Spleen (tissue), 11 donors: ENCODE results near the gene TSPAN9. TPM values are rescaled to one million over a fixed set of nuclear protein-coding genes. Genes with fewer than 3 reads are reported as not detected.
A peak's percentile ranks its signal among the peaks of the same experiment; 100 is the strongest.

Source experiments
- DNase-seq: peaks from one replicate; pipeline ENCODE4 v3.0.0-alpha.2; 2020
- H3K27ac ChIP-seq, 8 donors: fragments of 200-600 bp; sonication (generic) in 7 of 8; 1 replicate in 4 of 8; 2 replicates in 4 of 8; pipeline versions ENCODE4 v1.5.0 to v1.8.0; 2016 to 2021; ENCODE audit warnings: inconsistent platforms in 4 of 8, mild to moderate bottlenecking in 4 of 8, moderate library complexity in 1 of 8
- H3K27me3 ChIP-seq, 7 donors: fragments of 200-600 bp; sonication (generic) in 6 of 7; replicated peaks in 1 of 7; 1 replicate in 4 of 7; 2 replicates in 3 of 7; pipeline versions ENCODE4 v1.5.0 to v1.8.0; 2016 to 2021; ENCODE audit warnings: inconsistent platforms in 3 of 7, mild to moderate bottlenecking in 1 of 7
- H3K36me3 ChIP-seq, 6 donors: fragments of 200-600 bp; sonication (generic) in 5 of 6; 1 replicate in 4 of 6; 2 replicates in 2 of 6; pipeline versions ENCODE4 v1.5.0 to v1.8.0; 2016 to 2021; ENCODE audit warnings: inconsistent platforms in 2 of 6
- H3K4me1 ChIP-seq, 6 donors: fragments of 200-600 bp; sonication (generic) in 5 of 6; 1 replicate in 3 of 6; 2 replicates in 3 of 6; pipeline versions ENCODE4 v1.5.0 to v1.8.0; 2016 to 2021; ENCODE audit warnings: inconsistent platforms in 3 of 6
- H3K4me3 ChIP-seq, 8 donors: fragments of 200-600 bp; sonication (generic) in 7 of 8; 1 replicate in 4 of 8; 2 replicates in 4 of 8; pipeline versions ENCODE4 v1.5.0 to v1.8.0; 2016 to 2021; ENCODE audit warnings: inconsistent platforms in 4 of 8, mild to moderate bottlenecking in 4 of 8, moderate library complexity in 2 of 8
- H3K9me3 ChIP-seq, 8 donors: fragments of 200-600 bp; sonication (generic) in 7 of 8; 1 replicate in 4 of 8; 2 replicates in 4 of 8; pipeline versions ENCODE4 v1.5.0 to v1.8.0; 2016 to 2021; ENCODE audit warnings: inconsistent platforms in 4 of 8
- POLR2A ChIP-seq, 3 donors: fragments of 450-650 bp; IDR thresholded peaks; one replicate each; pipeline ENCODE4 v1.5.1; 2017; ENCODE audit warnings: antibody characterized with exemption in 3 of 3, mild to moderate bottlenecking in 1 of 3
- POLR2AphosphoS5 ChIP-seq, 3 donors: sonication (generic); formaldehyde crosslinking; IDR thresholded peaks; one replicate each; pipeline ENCODE4 v1.5.1; 2017; ENCODE audit warnings: antibody characterized with exemption in 3 of 3
- WGBS, 5 donors: extraction: QIAGEN DNeasy Blood & Tissue Kit in 3 of 5; methylation state at CpG; one replicate each; pipeline versions ENCODE4 v1.1.5 to v1.1.7; 2013 to 2018; 5-methylcytosine and 5-hydroxymethylcytosine counted together
- intact Hi-C: fragments of 100-400 bp; cut with DNase I; formaldehyde crosslinking; loops from one replicate; pipeline ENCODE4 v1.15.0; 2023; ENCODE audit warnings: low total_unique reads
- polyA plus RNA-seq, 3 donors: library from polyadenylated mRNA; stranded (reverse); fragments of 200-250 nt; gene quantifications; one replicate each; pipeline ENCODE4 v1.2.1, GENCODE V29; 2013
- total RNA-seq, 7 donors: library from RNA; depleted of rRNA in 3 of 7; stranded (reverse); fragments of >200 nt in 3 of 7; fragmentation: NEBNext Ultra II Directional in 4 of 7; extraction: Animal tissue kit (Norgen Biotek cat#: 25700) in 4 of 7; gene quantifications; one replicate each; pipeline versions ENCODE4 v1.1.0 to v1.2.1, GENCODE V29; 2016 to 2021
- TF ChIP-seq, protein P1 (sequence below), 11 experiments: fragments of 200-600 bp in 7 of 11; fragments of 450-650 bp in 4 of 11; sonication (generic) in 4 of 11; IDR thresholded peaks in 8 of 11; conservative IDR thresholded peaks in 3 of 11; 1 replicate in 7 of 11; 2 replicates in 4 of 11; pipeline versions ENCODE4 v1.4.0 to v1.8.0; 2016 to 2021; ENCODE audit warnings: antibody characterized with exemption in 11 of 11, inconsistent platforms in 4 of 11, mild to moderate bottlenecking in 1 of 11
- donor health status: healthy with polysubstance abuse.
- donor health status: DM: no; HTN: no; CAD: no; lungs with moderate emphysema.
- donor health status: DM: no; HTN: no; CAD: no.
- donor health status: Bipolar disorder and iron deficiency.
- donor health status: healthy.
- donor health status: DM: no; HTN: no; CAD: no.
- donor health status: DM: yes; HTN: yes; CAD: no.

Gene TSPAN9
- total and polyA plus RNA-seq, 10 donors: 3.6 to 51.1 (median 32.4) TPM

DNA sequence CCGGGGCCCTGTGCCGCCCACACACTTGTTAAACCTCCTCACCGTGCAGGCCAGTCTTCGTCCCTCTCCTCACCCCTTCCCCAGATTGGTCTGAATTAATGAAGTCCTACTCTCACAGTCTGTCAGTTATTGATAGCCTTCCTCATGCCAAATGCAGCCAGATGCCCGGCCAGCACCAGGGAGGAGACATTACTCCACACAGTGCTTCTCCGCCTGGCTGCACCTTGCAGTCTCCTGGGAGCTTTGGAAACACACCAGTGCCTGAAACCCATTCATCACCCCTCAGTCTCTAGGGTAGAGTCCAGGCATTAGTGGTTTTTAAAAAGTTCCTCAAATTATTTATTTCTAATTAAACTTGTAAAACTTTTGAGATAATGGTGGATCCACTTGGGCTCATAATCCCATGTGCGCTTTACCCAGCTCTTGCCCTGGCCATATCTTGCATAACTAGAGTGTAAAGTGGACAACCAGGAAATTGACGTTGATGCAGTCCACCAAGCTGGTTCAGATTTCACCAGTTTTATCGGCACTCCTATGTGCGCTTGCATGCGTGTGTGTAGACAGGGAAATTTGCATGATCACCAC lies 38.2 kb upstream of the TSPAN9 start:
- Histone ChIP-seq H3K4me1 (peaks cover 12 to 24% (median 17%) of the 10 kb centered on the region in 6 donors), H3K27ac (no peak overlapping the region), H3K9me3 (no peaks in the 10 kb centered on the region), H3K4me3 (no peak overlapping the region), H3K36me3 (peaks cover 0 to 37% (median 14%) of the 10 kb centered on the region in 6 donors), H3K27me3 (peaks cover 0 to 13% (median 0%) of the 10 kb centered on the region in 7 donors)
- DNase-seq: no peak
- TF ChIP-seq POLR2A (IDR thresholded peaks at IDR 0.05) (no peak), POLR2AphosphoS5 (IDR thresholded peaks at IDR 0.05) (no peak)
- TF ChIP-seq, protein P1, sequence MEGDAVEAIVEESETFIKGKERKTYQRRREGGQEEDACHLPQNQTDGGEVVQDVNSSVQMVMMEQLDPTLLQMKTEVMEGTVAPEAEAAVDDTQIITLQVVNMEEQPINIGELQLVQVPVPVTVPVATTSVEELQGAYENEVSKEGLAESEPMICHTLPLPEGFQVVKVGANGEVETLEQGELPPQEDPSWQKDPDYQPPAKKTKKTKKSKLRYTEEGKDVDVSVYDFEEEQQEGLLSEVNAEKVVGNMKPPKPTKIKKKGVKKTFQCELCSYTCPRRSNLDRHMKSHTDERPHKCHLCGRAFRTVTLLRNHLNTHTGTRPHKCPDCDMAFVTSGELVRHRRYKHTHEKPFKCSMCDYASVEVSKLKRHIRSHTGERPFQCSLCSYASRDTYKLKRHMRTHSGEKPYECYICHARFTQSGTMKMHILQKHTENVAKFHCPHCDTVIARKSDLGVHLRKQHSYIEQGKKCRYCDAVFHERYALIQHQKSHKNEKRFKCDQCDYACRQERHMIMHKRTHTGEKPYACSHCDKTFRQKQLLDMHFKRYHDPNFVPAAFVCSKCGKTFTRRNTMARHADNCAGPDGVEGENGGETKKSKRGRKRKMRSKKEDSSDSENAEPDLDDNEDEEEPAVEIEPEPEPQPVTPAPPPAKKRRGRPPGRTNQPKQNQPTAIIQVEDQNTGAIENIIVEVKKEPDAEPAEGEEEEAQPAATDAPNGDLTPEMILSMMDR (IDR thresholded peaks at IDR 0.05 in 8 of 11, conservative IDR thresholded peaks at IDR 0.05 in 3 of 11): no peak
- intact Hi-C loops: no loop called here
- WGBS, 5 donors: 83 to 93% (median 86%) methylated on average over 10 to 11 of the region's 11 CpGs

DNA sequence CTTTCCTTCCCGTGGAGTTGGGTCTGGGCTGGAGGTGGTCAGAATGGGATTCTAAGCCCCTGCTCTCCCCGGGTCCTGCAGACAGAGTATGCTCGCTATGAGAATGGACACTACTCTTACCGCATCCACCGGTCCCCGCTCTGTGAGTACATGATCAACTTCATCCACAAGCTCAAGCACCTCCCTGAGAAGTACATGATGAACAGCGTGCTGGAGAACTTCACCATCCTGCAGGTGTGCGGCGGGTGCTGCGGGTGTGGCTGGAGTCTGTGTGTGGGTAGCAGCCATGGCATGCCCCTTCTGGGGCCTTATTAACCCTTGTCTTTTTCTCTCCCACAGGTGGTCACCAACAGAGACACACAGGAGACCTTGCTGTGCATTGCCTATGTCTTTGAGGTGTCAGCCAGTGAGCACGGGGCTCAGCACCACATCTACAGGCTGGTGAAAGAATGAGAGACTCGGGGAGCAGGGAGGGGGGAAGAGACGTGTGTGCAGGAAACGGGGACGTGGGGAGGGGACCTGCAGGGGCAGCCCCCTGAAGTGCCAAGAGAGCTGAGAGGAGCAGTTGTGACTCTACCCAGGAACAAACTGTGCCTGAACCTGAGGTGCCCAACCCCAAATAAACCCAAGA lies 37.0 kb upstream of the TSPAN9 start:
- DNase-seq: peak; percentile 59
- TF ChIP-seq POLR2A (IDR thresholded peaks at IDR 0.05) (no peak), POLR2AphosphoS5 (IDR thresholded peaks at IDR 0.05) (no peak)
- TF ChIP-seq, protein P1 (IDR thresholded peaks at IDR 0.05 in 8 of 11, conservative IDR thresholded peaks at IDR 0.05 in 3 of 11): no peak
- Histone ChIP-seq H3K4me3 (no peak overlapping the region), H3K27ac (no peak overlapping the region), H3K4me1 (peaks cover 12 to 20% (median 16%) of the 10 kb centered on the region in 6 donors), H3K36me3 (peaks cover 0 to 37% (median 14%) of the 10 kb centered on the region in 6 donors), H3K9me3 (no peaks in the 10 kb centered on the region), H3K27me3 (peaks cover 0 to 24% (median 0%) of the 10 kb centered on the region in 7 donors)
- intact Hi-C loops: loop anchor here (5.0 kb wide), 1 partner anchor 153 kb away; no protein-coding TSS in a partner anchor
- 84 to 89% (median 86%) methylated on average over 15 of the region's 15 CpGs for WGBS, 5 donors

DNA sequence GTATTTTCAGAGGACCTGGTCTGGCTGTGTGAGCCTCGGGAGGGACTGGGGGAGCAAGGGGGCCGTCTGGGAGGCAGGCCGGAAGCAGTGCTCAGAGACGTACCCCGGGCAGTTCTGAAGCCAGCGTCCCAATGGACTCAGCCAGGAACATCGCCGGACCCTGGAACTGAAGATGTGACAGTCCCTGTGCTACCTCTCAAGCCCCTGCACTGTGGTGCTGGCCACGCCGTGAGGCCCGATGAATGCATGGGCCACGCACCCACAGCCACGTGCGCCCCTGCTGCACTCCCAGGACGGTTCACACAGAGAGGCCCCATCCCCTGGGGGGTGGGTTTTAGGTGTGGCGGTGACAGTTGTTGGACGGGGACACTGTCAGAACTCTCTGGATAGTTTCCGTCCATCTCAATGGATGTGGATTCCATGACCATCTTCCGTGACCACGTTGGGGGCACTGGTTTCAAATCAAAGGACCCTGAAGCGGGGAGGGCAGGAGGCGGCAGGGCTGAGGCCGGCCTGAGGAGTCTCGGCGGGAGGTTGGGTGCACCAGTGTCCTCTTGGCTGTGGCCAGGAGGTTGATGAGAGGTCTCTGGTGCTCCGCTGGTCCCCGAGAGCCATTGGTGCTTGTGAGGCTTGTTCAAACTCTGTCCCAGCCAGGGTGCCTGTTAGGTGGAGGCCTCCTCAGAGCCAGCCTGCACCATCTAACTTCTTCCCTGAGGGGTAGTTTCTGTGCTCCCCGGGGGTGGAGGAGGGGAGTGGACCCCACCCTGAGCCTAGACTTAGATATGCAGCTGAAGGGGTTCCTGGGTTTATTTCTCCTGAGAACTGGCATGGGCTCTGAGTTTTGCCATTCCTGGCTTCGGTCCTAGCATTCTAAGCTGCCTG lies 36.3 kb upstream of the TSPAN9 start:
- intact Hi-C loops: loop anchor here (5.0 kb wide), 1 partner anchor 154 kb away; no protein-coding TSS in a partner anchor
- DNase-seq: peak; percentile 72

More for the DNA sequence above, 36.3 kb upstream of the TSPAN9 start:
- peak in 1 of 3 donors; percentile 43 for TF ChIP-seq POLR2AphosphoS5 (IDR thresholded peaks at IDR 0.05)
- TF ChIP-seq, protein P1 (IDR thresholded peaks at IDR 0.05 in 8 of 11, conservative IDR thresholded peaks at IDR 0.05 in 3 of 11): no peak
- WGBS, 5 donors: 87 to 93% (median 88%) methylated on average over 12 to 29 of the region's 29 CpGs
- no peak overlapping the region for H3K4me3 ChIP-seq
- H3K4me1 ChIP-seq: peaks cover 12 to 20% (median 16%) of the 10 kb centered on the region in 6 donors
- no peak overlapping the region for H3K27ac ChIP-seq
- H3K9me3 ChIP-seq: no peaks in the 10 kb centered on the region
- peaks cover 0 to 37% (median 14%) of the 10 kb centered on the region in 6 donors for H3K36me3 ChIP-seq
- peaks cover 0 to 25% (median 0%) of the 10 kb centered on the region in 7 donors for H3K27me3 ChIP-seq
